ENCODE results near the gene TPSD1.
"Not testable (repeated sequence)": the region's sequence is repeated elsewhere in the genome, so short reads cannot be mapped to it uniquely, and the experiment has no call there.

The TPSD1 gene

DNA sequence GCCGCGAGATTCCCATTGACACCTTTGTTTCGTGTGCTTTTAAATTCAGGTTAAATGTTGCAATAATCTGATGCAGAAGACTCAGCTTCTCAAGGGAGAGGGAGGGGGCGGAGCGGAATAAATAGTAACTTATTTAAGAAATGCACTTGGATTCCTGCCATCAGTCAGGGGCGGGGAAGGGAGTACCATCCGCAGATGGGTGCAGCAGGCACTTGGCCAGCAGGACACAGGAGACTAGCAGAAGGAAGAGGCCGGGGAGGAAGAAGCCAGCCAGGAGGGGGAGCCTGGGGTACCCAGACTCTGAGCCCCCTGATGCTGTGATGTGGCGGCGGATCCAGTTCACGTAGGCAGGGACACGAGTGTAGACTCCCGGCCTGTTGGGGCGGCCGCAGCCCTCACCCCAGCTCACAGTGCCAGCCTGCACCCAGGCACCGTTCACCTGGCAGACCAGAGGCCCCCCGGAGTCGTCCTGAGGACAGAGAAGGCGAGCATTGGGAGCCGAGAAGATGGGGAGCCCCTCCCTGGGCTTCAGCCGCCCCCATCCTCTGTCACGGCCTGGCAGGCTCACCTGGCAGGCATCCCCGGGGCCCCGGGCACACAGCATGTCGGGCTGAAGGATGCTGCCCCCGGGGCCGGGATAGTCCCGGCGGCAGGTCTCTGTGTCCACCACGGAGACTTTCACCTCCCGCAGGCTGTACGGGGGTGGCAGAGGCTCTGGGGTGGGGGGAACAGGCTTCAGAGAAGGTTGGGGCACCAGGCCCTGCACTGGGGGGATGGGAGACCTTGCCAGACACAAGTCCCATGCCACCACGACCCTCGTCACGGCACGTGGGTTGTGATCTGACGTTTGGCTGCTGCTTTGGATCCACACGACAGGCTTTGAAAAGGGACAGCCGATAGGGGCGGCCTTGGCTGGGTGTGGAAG is 34.0 kb upstream of the TPSD1 start:
- no peak for DNase-seq

DNA sequence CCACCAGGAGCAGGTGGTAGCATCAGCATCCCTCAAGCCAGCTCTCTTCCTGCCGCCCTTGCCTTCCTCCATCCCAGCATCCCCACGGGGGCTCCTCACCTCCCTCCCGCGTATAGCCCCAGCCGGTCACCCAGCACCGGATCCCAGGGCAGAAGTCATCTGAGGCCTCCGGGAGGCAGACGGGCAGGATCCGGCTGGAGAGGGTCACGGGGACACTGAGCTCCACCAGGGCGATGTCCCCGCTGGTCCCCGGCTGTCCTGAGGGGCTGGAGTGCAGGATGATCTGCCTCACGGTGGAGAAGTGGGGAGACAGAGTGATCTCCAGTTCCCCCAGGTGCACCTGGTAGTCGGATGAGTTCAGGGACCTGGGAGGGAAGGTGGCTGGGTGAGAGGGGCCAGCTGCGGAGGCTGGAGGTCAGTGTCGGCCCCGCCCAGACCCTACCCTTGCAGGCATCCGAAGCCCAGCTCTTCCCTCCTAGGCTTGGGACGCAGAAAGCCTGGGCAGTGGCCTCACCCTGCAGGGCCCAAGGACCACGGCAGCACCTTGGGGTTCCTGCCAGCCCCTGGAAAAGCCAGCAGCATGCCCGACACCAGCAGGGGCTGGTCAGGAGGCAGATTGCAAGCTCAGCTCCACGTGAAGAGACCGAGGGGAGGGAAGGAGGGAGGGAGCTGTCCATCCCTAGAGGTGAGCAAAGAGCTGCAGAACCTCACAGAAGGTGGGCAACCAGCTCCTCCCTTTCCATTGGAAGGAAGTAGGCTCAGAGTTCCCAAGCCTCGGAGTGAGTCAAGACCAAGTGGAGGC is 33.1 kb upstream of the TPSD1 start:
- no peak for DNase-seq

- DNase-seq, result no peak
Measured at GRCh38 chr16:1223355-1224214, 32.3 kb upstream of the TPSD1 start.

DNA sequence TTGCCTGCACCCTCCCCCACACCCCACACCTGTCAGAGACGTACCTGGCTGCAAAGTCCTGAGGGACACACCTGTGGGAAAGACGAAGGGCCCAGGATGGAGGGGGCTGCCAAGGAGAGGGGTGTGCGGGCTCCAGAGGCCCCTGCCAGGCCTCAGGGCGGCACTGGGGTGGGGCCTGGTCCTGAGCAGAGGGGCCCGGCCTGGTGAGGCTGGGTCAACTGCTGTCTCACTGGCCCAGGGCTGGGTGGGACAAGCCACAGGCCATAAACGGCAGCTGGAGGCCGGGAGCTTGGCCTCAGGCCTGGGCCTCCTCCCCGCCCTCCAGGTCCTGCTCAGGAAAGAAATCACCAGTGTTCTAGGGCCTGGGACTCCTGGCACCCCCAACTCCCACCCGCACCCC is 31.3 kb upstream of the TPSD1 start:
- DNase-seq, result no peak

DNA sequence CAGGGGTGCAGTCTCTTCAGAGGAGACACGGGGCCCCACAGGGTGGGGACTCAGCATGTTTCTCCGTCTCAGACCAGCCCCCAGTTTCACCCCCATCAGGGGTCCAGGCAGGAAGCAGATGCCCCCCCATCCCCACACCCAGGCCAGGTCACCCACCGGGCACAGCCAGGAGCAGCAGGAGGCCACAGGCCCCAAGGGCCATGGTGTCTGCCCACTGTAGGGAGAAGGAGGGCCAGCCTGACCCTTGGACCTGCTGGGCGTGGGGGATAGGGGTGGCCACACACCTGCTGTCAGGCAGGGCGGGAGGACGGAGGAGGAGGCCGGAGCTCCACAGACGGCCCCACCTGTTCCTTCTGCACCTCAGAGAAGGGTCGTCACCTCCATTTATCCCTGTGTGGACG is 30.8 kb upstream of the TPSD1 start, which contains the start of gene TPSG1:
Gene TPSG1 (minus strand): TSS at position 218 of the 401 bp plus-strand sequence. CDS start 16 bp downstream, at position 202.
- no peak for DNase-seq

- DNase-seq, result not testable (repeated sequence)
Measured at GRCh38 chr16:1225728-1226311, 30.0 kb upstream of the TPSD1 start.

DNA sequence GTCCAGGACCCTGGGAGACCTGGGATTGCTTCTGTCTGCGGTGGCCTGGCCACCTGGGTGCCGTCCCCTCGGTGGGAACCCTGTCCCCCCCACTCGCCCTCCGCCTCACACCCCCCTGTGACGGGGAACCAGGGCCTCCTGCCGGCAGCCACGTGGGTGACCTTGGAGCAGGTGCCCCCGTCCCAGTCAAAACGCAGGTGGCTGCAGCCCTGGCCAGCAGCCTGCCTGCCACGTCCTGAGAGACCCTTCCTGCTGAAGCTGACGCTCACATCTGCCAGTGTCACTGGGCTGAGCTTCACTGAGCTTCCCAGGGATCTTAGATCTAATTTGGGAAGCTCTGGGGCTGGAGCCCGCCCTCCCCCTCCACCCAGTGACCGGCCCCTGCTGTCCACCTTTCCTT is 29.2 kb upstream of the TPSD1 start:
- DNase-seq, result not testable (repeated sequence)

- DNase-seq, result not testable (repeated sequence)
Measured at GRCh38 chr16:1228227-1228626, 27.6 kb upstream of the TPSD1 start.

DNA sequence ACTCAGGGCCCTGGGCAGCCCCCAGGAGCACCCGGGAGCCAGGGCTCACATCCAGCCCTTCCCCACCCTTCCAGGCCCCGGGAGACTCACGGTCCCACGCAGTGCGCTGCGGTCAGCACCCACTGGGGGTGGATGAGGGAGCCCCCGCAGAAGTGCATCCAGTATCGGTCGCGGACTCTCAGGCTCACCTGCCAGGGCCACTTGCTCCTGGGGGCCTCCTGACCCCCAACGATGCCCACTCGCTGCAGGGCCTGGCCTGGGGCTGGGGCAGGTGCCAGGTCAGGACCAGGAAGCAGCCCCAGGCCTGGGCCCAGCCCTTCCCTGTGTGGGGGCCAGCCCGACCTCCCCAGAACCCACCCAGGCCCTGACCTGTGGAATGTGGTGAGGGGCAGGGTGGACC is 26.4 kb upstream of the TPSD1 start:
- not testable (repeated sequence) for DNase-seq

DNA sequence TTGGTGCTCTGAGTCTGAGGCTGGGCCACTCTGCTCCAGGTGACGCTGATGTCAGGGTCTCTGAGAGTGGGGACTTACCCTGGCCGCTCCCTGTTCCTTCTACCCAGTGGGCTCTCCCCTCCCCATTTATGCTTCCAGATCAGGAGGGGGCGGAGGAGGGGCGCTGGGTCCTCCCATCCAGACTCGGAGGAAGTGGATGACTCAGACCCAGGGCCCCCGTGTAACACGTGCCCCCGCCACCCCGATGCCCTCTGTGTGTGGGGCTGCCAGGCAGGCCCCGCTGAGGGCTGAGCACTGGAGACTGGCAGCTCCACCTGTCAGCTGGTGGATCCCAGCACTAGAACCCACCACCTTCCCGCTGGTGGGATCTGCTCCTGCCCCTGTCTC is 25.8 kb upstream of the TPSD1 start, which contains the start of gene TPSB2:
Gene TPSB2 (minus strand): TSS at position 101 of the 387 bp plus-strand sequence. CDS start 233 bp downstream, outside the sequence.
- not testable (repeated sequence) for DNase-seq

- DNase-seq, result not testable (repeated sequence)
Measured at GRCh38 chr16:1230471-1231212, 25.2 kb upstream of the TPSD1 start.

GRCh38 chr16:1231301-1231700 is 24.6 kb upstream of the TPSD1 start:
- DNase-seq, result not testable (repeated sequence)

DNA sequence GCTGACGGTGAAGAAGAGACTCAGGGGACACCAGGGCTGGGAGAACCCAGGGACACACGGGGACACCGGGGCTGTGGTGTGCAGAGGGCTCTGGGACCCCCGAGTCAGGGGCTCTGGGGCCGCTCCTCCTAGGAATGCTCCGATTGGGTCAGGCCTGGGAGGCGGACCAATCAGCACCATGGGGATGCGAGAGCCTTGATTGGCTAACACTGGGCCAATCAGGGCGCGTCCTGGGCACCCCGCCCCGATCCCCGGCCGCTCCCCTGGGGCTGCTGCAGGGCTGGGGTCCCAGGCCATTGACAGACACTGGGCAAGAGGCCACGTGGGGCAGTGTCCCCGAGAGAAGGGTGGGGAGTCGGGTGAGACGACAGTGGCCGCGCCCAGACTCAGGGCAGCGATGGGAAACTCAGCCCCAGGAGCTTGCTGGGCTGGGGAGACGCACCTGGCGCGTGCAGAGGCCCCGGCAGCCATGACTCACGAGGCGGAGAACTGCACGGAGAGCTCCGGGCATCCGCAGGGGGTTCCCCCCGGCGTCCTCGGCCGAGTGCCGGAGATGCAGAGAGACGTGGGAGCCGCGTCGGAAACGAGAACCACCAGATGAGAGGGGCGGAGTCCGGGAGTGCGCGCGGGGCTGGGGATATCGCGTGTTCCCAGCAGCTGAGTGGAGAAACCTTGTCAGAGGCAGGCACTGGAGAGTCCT is 23.7 kb upstream of the TPSD1 start:
- not testable (repeated sequence) for DNase-seq

GRCh38 chr16:1236659-1237058 is 19.2 kb upstream of the TPSD1 start:
- not testable (repeated sequence) for DNase-seq

DNA sequence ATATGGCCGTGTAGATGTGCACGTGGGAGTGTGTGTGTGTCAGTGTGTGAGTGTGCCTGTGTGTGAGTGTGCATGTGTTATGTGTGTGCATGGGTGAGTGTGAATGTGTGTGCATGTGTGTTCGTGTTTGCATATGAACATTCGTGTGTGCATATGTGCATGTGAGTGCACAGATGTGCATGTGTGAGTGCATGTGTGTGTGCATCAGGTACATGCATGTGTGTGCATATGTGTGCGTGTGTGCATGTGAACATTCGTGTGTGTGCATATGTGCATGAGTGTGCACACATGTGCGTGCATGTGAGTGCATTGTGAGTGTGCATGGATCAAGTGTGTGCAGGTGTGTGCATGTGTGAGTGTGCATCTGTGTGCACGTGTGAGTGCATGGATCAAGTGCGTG is 17.9 kb upstream of the TPSD1 start:
- DNase-seq, result no peak

GRCh38 chr16:1238909-1239308 is 17.0 kb upstream of the TPSD1 start:
- not testable (repeated sequence) for DNase-seq

DNA sequence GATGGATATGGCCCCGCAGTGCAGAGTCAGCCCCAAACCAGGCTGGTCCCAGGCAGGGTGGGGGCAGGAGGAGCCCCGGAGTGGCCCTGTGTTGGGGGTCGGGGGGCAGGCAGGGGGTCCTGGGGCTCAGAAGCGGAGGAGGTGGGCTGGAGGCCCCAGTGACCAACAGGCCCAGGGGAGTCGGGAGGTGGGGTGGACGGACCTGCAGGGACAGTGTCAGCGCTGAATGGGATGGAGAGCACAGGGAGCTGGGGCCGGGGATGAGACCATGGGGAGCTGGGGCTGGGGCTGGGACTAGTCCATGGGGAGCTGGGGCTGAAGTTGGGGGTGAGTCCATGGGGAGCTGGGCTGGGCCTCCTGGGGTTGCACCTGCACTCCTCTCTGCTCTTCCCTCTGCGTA is 16.3 kb upstream of the TPSD1 start:
- not testable (repeated sequence) for DNase-seq

DNA sequence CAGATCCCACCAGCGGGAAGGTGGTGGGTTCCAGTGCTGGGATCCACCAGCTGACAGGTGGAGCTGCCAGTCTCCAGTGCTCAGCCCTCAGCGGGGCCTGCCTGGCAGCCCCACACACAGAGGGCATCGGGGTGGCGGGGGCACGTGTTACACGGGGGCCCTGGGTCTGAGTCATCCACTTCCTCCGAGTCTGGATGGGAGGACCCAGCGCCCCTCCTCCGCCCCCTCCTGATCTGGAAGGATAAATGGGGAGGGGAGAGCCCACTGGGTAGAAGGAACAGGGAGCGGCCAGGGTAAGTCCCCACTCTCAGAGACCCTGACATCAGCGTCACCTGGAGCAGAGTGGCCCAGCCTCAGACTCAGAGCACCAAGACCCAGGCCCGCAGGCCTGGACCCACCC is 15.4 kb upstream of the TPSD1 start, which contains the start of gene TPSAB1:
Gene TPSAB1 (plus strand): TSS at position 270 of the 400 bp plus-strand sequence. CDS start 234 bp downstream, outside the sequence.
- not testable (repeated sequence) for DNase-seq

GRCh38 chr16:1241081-1241480 is 14.8 kb upstream of the TPSD1 start:
- not testable (repeated sequence) for DNase-seq

DNA sequence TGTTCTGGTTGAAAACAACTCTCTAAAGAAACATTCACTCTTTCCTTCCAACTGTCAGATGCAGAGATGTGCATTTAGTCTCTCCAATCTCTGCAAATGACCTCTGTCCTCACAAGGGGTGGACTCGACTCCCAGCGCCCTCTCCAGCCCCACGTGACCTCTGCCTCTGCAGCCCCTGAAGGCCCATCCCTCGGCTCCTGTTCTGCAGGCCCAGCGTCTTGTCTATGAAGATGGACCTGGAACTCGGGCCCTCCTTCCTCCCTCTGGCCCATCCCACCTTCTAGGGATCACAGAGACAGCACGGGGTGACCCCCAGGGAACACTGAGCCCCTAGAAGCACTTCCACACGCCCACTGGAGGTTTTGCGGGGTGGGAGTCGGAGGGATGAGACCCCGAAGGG is 12.5 kb upstream of the TPSD1 start:
- DNase-seq, result not testable (repeated sequence)

All from SHP77 (cell line).